HG03196 (cell line): Measurements from ENCODE around the gene POLE.

Experiments
- ATAC-seq: cut with Tn5 transposase; IDR thresholded peaks from one replicate; pipeline ENCODE4 v1.9.1; 2021; ENCODE audit not compliant: unreplicated experiment

POLE gene

DNA sequence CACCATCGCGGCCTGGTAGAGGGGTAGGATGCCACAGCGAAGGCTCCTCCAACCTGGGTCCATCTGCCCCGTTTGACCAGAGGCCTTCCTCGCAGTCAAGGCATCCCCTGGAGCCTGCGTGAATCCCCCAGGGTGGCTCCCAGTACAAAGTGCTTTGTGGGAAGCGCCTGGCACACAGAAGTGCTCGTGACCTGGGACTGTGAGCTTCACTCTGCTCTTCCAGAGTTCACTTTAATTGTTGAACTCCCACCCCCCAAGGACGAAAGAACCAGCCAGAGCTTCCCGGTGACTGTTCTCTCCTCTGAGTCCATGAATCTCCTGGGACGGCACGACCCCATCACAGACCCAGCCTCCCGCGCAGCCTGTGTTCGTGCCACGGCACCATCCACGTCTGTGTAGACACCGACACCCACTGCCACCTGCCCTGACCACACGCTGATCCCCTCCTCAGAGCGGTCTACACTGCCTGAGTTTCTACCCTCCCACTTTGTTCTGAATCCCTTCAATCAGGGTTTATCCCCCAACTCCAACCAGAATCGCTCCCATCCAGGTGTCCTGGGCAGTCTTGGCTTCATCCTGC is 52.6 kb downstream of the POLE start:
- ATAC-seq = no peak

DNA sequence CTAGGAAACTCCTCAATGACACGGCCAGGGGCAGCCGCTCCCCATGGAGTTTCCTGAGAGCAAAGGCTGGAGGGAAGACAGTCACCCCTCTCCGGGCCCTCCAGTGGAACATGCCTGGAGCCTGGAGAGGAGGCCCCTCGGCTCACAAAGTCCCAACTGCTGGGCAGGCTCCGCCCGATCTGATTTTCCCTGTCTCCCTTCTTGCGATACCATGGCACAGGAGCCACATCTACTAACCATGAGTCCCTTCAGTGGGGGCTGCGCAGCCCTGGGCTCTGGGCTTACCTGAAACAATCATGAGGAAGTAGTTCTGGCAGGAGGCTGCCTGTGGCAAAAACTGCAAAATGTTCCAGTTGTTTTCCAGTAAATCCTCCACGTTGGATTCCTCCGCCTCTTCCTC is 53.2 kb downstream of the POLE start:
- ATAC-seq = no peak

DNA sequence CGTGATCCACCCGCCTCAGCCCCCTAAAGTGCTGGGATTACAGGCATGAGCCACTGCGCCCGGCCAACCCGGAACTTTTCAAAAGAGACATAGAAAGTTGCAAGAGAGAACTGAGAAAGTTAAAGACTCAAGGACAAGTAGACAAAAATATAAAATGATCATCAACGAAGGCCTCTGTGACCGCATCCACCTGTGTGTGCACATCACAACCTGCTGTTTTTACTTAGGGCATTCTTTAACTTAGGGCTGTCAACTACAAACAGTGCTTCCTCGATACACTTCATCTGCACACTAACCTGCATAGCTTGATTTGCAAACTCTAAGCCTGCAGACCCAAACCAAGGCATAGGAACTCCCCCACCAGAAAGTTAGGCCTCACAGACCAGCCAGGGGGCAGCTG is 53.7 kb downstream of the POLE start:
- no peak for ATAC-seq

DNA sequence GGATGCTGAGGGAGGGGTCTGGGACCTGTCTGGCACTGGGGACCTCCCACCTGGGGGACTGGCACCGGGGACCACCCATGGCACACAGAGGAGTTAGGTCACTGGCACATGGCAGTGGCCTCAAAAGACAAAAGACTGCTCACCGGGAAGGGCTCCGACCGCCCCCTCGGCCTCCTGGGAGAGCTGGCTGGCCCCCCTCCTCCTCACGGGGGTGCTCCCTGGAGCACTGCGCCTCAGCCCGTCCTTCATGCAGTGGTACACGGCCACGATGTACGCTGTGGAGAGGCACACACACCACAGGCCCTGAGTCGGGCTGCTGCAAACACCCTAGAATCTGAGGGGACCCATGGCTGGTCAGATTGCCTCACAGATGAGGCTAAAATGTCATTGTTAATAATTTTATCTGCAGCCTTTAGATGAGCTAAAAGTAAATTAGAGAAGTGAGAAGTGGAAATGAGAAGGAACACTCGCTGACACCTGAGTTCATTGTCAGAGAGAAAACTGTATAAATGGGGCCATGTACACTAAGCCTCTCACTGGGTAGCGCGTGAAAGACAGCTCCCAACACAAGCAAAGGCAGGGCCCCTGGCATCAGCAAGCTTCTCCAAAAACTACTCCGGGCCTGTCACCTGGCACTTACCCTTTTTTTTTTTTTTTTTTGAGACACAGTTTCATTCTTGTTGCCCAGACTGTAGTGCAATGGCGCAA is 54.5 kb downstream of the POLE start:
- ATAC-seq = no peak

DNA sequence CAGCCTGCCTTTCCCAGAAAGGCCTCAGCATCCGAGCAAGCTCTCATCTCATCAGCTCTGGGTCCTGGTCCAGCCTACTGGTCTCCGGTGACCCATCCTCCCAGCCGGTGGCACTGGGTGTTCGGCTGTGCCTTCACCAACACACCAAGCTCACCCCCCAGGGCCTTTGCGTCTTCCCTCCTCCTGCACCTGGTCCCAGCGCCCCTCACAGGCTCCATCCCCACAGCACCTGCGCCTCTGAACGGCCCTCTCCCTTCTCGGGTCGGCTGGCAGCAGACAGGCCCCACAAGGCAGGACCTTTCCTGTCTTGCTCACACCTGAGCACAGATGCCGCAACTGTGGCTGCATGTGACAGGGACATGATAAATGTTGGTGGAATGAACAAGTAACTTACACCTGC is 55.5 kb downstream of the POLE start:
- ATAC-seq = no peak

DNA sequence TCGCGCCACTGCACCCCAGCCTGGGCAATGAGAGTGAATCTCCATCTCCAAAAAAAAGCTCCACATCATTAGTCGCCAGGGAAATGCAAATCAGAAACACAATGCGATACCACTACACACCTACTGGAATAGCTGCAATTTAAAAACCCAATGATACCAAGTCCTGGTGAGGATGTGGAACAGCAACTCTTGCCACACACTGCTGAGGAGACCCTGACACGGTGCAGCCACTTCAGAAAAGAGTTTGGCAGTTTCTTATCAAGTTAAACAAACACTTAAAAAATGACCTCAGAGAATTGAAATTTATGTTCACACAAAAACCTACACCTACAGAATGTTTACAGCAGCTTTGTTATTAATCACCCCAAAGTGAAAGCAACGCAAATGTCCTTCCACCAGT is 56.5 kb downstream of the POLE start:
- no peak for ATAC-seq

DNA sequence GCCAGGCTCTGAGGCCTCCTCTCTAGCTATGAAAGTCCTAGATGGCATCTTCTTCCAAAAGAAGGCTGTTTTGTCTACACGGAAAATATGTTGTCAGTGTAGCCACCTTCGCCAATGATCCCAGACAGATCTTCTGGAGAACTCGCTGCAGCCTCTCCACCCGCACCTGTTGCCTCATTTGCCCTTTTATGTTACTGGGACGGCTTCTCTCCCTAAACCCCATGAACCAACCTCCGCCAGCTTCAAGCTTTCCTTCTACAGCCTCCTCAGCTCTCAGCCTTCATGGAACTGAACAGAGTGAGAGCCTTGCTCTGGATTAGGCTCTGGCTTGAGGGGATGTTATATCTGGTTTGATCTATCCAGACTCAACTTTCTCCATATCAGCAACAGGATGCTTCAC is 57.8 kb downstream of the POLE start:
- no peak for ATAC-seq

DNA sequence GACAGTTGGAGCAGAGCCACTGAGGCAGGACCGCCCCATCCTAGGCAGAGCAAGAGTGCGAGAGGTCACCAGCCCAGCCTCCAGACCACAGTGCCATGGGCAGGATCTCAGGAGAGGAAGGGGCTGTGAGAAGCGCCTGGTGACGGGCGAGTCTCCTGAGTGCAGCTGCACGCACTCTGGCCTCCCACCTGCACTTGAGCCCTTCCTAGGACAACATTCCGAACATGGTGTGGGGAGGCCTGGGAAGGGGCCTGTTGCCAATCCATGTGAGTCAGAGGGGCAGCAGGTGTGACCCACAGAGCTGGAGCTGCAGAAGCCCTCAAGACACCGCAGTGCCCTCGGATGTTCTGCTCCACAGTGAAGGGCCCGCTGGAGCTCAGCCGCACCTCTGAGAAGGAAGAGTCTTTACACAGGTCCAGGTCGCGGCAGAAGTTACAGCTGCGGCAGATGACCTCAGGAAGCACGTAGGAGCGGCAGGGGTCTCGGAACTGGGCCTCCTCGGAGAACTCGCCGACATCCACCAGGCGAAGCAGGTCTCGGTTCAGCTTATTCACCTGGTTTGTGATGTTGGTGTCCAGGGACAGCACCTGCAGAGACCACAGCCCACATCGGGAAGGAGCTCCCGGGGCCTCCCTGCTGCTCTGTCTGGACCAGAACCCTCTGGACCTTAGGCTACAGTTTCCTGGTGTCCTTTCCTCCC is 61.3 kb downstream of the POLE start:
- ATAC-seq = no peak

DNA sequence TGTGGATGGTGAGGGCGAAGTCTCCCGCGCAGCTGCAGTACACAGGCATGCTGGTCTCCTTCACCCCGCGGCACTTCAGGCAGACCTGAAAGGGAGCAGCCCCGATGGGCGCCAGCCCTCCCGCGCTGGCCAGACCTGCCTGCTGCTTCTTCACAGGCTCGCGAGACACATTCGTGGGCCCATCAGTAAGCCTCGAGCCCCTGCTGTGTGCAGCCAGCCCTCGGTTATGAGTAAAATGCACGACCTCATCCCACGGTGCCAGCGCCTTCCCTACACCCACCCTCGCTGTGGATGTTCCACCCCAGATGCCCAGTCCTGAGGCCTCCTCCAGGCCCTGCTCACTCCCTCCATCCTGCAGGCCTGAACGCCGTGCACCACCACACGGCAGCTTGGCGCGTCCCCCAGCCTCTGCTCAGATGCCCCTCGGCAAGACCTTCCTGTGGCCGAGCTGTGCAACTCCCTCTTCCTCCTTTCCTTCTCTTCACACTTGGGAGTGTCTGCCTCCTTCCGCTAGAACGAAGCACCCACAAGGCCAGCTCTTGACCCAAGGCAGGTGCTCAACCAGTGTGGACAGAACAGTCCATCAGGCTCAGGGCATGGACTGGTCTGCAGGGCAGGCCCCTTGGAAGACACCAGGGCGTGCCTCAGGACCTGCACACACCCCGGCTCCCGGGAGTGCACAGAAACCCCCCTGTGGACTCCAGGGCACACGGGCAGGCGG is 62.1 kb downstream of the POLE start:
- no peak for ATAC-seq

DNA sequence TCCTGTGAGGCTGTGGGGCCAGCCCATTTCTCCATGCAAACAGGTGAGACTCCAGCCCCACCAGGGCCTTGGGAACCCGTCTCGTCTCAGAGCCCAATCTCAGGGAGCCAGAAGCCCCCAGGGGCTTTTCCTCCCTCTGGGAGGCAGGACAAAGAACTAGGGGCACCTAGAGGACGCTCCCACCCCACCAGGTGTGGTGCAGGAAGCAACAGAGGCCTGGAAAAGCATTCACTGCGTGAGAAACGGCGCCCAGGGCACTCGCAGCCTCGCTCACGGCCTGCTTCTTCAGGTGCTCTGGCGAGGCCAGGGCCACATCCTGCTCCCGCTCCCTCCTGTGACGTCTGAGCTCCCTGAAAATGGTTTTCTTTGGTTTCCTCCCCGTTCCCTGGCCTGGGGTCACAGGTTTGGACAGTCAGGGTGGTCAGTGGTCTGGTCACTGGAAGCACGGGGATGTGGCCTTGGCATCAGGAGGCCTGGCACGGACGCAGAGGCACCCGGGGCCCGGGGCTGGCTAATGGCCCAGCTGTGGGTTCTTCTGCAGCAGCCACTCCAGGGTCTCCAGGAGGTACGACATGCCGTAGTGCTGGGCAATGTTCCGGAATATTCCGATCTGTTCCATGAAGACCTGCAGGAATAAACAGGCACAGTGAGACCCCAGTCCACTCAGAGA is 62.8 kb downstream of the POLE start:
- no peak for ATAC-seq

DNA sequence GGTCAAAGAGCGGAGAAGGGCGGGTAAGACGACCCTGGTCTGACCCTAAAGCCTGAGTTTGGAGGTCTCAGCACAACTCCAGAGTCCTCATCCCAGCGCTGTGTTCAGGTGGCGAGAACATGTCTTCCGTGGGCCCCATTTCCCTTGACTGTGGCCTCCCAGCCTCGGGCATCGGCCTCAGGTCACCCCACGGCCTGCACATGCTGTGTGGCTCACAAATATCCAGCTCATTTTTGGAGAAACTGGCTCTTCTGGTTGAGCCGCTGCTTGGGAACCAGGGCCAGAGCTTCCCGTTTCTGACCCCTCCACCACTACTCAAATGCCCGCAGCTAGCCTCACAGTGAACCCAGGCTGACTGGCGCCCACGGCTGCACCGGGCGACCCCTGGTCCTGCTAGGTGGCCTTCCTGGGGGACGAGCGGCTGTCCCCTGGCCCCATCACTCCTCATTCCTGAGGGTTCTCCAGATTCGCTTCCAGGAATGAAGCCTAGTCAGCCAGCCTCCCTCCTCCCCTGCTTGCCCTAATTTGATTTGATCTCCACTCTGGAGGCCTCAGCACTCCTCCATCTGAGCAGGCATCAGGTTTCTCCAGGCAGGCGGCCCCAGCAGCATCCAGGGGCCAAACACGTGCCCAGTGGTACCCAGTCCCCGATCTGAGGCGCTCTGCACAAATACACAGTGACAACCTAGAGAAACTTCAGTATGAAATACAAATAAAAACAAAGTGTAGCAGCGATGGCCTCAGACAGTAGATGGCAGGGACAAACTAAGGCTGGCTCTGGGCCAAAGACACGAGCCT is 63.9 kb downstream of the POLE start:
- ATAC-seq = no peak

DNA sequence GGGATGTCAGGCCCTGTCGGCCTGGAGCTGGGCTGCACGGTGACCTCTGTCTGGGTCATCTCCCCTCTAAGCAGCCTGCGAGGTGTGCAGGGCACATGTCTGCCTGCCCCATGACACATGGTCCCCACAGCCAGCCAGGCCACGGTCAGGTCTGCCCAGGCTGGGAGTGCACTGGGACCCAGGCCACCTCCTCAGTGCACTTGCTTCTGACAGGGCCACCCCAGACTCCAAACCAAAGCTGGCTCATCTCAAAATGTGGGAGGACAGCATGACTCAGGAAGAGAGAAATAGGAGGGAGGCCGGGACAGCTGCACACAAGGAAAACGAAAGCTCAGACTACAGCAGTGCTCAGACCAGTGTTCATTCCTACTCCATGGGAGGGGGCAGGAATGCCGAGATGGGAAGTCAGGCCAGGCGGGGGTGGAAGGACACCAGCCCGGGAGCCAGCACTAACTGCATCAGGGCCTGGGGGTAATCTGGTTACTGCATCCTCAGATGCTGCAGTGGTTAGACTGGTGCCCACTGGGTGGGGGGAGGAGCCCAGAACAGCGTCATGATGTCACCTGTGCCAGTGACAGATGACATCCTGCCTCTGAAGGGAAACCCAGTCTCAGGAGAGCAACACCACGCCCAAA is 64.6 kb downstream of the POLE start:
- ATAC-seq = no peak

DNA sequence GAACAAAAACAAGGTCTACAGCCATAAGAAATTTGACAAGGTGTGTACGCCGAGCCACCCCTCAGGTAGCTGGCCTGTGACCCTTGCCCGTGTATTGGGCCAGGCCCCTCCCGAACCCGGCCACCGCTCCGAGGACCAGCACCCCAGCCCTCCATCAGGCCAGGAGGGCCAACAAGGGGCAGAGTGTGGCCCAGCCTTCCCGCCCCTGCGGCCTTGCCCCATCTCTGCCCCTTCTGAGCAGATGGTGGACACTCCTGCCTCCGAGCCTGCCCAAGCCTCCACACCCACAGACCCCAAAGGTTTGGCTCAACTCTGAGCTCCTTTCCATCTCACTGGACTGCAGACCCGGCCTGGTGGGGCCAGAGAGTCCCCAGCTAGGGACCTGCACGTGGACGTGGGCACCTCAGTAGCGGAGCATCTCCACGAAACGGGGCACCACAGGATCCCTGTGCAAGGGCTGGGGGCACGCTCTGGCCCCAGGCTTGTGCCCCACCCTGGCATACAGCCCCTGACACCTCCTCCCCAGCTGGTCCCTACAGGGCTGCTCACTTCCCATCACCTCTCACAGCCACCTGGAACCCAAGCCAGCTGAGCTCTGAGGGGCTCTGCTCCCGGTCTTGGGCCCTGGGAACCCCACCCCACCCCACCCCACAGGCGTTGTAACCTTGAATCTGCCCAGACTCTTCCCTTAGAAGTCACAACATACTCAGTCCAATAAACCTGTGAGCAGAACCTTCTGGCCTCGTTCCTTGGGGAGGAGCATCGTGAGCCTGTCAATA is 65.3 kb downstream of the POLE start:
- no peak for ATAC-seq

DNA sequence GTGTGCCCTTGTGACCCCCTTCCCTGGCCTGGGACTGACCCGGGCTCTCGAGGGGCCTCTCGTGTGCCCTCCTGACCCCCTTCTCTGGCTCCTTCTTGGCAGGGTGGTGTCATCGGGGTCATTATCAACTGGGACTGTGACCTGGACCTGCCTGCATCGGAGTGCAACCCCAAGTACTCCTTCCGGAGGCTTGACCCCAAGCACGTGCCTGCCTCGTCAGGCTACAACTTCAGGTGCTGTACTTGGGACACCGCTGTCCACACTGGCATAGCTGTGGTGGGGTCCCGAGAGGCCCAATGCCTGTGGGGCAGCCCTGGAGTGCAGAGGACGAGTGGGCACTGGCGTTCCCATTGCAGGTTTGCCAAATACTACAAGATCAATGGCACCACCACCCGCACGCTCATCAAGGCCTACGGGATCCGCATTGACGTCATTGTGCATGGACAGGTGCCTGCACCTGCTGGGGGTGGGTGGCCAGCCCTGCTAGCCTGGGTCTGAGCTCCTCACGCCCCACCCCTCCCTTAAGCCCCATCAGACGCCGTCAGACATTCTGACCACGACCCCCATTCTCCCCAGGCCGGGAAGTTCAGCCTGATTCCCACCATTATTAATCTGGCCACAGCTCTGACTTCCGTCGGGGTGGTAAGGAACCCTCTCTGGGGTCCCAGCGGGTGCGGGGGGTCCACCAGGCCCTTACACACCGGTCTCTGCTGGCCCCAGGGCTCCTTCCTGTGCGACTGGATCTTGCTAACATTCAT is 66.1 kb downstream of the POLE start:
- no peak for ATAC-seq

DNA sequence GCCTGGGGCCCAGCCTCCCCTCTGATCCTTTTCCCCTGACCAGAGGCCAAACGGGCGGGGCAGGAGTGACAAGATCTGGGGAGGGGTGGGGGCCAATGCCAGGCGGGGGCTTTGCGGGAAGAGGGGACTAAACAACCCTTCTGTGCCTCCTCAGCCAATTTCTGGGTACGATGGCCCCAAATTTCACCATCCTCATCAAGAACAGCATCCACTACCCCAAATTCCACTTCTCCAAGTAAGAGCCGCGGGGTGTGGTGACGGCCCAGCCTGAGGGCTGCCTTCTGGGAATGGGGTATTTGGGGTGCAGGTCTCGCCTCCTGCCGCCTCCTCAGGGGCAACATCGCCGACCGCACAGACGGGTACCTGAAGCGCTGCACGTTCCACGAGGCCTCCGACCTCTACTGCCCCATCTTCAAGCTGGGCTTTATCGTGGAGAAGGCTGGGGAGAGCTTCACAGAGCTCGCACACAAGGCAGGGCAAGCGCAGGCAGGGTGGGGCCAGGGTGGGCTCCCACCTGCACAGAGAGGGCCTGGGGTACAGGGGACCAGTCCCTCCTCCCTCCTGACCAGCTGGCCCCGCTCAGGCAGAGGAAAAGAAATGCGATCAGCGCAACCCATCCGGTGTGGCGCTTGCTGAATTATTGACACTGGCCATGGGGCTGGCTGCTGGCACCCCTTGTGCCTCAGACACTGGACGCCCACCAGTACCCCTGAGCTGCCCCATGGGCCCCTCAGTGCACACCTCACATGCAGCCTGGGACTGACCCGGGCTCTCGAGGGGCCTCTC is 66.8 kb downstream of the POLE start:
- no peak for ATAC-seq

DNA sequence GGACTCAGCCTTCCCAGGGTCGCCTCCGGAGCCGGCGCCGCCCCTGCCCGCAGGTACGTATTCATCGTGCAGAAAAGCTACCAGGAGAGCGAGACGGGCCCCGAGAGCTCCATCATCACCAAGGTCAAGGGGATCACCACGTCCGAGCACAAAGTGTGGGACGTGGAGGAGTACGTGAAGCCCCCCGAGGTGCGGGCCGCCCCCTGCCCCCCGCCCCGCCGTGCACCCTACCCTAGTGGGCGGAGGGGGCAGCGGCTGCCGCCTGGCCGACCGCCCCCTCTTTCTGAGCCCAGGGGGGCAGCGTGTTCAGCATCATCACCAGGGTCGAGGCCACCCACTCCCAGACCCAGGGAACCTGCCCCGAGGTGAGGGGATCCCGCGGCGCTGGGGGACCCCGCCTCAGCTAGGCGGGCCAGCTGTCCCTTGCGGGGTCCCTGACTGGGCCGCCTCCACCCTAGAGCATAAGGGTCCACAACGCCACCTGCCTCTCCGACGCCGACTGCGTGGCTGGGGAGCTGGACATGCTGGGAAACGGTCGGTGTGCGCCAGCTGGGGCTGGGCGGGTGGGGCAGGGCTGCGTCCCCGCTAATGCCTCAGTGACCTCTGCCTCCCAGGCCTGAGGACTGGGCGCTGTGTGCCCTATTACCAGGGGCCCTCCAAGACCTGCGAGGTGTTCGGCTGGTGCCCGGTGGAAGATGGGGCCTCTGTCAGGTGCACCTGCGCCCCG is 67.6 kb downstream of the POLE start:
- no peak for ATAC-seq

DNA sequence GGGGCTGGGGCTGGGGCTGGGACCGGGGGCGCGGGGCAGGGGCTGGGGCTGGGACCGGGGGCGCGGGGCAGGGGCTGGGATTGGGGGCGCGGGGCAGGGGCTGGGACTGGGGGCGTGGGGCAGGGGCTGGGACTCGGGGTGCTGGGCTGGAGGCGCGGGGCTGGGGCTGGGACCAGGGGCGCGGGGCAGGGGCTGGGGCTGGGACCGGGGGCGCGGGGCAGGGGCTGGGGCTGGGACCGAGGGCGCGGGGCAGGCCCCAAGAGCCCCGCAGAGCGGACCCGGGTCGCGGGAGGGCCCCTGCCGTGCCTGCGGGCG is 68.1 kb downstream of the POLE start:
- ATAC-seq = no peak
